Measurements from ENCODE around the gene GABRG3.

GRCh38 chr15:27235161-27235560, 264.2 kb downstream of the GABRG3 start:
- no peak for TF ChIP-seq POLR2A (IDR thresholded peaks at IDR 0.05; ENCODE audit: low read depth, low read length)
- no peak for TF ChIP-seq POLR2AphosphoS5 (IDR thresholded peaks at IDR 0.05; ENCODE audit: low read depth, low read length)
- no peak for TF ChIP-seq SPI1 (IDR thresholded peaks at IDR 0.05; ENCODE audit: low read depth, low read length)
- TF ChIP-seq TAF1 (IDR thresholded peaks at IDR 0.05; ENCODE audit: low read depth, low read length): no peak
- no peak for TF ChIP-seq PAX5 (IDR thresholded peaks at IDR 0.05; ENCODE audit: insufficient read depth, low read length, severe bottlenecking)

Measured in GM12891 (cell line).